ENCODE data around the gene RGPD8. TPM values are rescaled to one million over a fixed set of nuclear protein-coding genes. Genes with fewer than 3 reads are reported as not detected.
"Not testable (repeated sequence)": the region's sequence is repeated elsewhere in the genome, so short reads cannot be mapped to it uniquely, and the experiment has no call there.

RGPD8 gene
- polyA plus RNA-seq (ENCODE audit: insufficient read length) = 4.7 TPM
- long read RNA-seq, donor 1 = 0 reads
- long read RNA-seq, donor 2 = 0 reads
- long read RNA-seq, donor 3 = 0 reads
- long read RNA-seq, donor 4 = 0 reads
- long read RNA-seq, donor 5 = 0 reads
- long read RNA-seq, donor 6 = 0 reads
- long read RNA-seq, donor 7 = 0 reads
- long read RNA-seq, donor 8 = 0 reads

- peak; percentile 90 for DNase-seq
These were observed at the start of gene RGPD8 for GRCh38 chr2:112433480-112433879. RGPD8 (minus strand) TSS chr2:112433645; CDS start chr2:112433453, 192 bp downstream.

- DNase-seq = peak; percentile 42
These were observed 49.6 kb upstream of the RGPD8 start for GRCh38 chr2:112483042-112483473.

GRCh38 chr2:112482309-112483041 is 49.0 kb upstream of the RGPD8 start:
- peak; percentile 17 for DNase-seq

DNA sequence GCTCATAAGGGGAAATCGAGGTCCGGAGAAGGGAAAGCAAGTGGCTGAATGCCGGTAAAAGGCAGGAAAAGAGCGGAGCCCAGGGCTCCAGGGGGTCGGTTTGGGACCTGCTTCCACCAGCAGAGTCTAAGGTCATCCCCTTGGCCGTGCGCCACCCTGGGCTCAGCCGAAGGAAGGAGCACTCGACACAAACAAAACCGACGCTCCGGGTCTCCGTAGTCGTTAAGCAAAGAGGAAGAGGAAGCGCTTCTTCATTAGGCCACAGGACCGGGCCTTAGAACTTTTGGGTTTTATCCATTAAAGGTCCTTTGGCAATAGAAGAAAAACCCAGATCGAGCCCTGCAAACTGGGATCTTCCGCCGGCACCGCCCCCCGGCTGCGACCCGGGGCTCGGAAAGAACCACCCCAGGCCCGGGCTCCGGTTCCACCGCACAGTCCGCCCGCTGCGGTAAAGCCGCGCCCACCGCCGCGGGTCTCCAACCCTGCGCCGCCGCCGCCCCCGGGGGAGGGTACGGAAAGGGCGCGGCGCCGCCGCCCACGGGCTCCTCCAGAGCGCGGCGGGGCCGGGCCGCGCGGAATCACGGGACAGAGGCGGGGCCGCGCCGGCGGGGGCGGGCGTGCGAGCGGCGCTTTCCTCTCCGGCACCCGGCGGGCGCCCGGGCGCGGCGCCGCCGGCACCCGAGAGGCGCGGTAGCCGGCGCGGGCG is 48.2 kb upstream of the RGPD8 start, which contains the start of gene TTL:
TTL (plus strand) TSS at position 629 of the 706 bp plus-strand sequence. CDS start 189 bp downstream, outside the sequence.
- peak; percentile 80 for DNase-seq

GRCh38 chr2:112481050-112481527 is 47.6 kb upstream of the RGPD8 start:
- peak; percentile 78 for DNase-seq

- DNase-seq = peak; percentile 20
These were observed 47.1 kb upstream of the RGPD8 start for GRCh38 chr2:112480530-112481049.

DNA sequence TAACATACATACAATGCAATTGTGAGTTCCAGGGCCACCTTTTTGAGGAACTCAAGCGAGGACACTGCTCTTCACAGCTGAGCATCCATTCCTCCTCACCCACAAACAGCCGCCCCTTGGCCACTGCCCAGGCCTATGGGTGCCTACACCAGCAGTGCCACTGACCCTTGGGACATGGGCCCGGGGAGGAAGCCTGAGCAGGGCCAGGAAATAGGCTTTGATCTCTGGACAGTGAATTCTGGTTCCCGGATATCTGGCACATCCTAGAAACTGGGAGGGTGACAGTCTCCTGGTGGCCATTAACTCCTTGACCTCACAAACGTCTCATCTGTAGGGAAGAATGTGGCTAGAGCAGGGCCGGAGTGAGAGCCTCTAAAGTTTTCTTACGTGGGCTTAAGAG is 43.0 kb upstream of the RGPD8 start:
- DNase-seq = no peak

GRCh38 chr2:112474844-112475486 is 41.5 kb upstream of the RGPD8 start:
- DNase-seq = no peak

DNA sequence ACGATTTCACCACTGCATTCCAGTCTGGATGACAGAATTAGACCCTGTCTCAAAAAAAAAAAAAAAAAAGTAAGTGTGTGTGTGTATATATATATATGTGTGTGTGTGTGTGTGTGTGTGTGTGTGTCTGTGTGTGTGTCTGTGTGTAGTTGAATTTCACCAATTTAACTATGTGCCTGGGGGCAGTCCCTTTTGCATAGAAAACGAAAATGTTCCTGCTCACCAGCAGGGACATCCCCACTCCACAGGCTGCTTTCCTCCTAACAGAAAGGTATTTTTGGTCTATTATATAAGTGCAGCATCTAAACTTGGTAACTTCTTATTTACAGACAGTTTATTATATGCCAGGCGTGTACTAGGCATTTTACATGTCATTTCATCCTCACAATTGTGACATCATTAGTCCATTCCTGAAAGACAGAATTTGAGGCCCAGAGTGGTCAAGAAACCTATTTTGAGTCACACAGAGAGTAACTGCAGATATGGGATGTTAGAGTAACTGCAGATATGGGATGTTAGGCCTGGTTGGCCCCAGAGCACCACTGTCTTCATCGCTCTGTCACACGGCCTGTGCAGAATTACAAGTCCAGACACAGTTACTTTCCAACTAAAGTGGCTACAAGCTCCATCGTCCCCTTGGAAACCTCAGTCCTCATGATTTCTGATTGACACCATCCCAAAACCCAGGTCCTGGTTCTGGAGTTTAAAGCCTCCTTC is 39.3 kb upstream of the RGPD8 start:
- no peak for DNase-seq

DNA sequence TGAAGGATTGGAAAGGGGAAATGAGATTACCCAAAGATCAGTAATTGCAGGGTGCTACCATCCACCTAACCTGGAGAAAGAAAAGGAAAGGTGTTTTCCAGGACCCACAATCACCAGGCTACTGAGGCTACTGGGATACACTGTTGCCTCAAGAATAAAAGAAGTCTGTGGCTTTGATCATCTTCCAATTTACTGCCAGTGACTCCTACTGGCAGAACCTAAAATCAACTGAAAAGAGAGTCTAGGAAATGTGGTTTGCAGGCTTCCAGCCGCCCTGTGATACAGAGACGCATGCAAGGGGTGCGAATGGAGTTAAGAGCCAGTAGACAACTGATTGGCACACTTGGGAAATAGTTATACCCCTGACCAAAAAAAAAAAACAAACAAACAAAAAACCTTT is 31.9 kb upstream of the RGPD8 start:
- DNase-seq = no peak

DNA sequence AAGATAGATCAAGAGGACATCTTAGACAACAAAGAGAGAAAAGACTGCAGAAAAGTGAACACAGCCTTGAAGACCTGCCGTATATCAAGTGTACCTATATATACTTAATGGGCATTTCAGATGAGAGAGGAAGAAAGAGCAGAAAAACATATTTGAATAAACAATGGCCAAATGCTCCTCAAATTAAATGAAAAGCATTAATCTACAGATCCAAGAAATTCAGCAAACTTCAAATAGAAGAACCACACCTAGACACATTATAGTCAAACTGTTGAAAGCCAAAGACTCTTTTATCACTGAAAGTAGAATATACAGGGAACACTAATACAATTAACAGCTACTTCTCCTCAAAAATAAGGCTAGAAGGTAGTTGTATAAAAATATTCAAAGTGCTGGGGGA is 29.8 kb upstream of the RGPD8 start:
- no peak for DNase-seq

DNA sequence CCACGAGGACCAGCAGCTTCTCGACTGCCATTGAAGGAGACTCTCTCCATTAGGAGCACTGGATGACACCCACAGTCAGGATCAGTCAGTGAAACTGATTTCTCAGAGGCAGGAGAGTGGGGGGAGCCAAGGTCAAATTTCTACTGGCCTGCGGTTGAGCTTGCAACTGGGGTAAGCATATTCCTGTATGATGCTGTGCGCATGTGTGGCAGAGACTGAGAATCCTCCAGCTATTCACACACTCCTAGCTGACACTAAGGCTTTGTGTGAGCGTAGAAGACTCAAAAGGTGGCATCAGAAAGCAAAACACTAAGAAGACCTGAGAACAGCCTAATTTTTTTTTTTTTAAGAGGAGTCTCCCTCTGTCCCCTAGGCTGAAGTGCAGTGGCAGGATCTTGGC is 28.7 kb upstream of the RGPD8 start:
- no peak for DNase-seq

GRCh38 chr2:112459372-112459771 is 25.9 kb upstream of the RGPD8 start:
- no peak for DNase-seq

- DNase-seq = no peak
These were observed 21.1 kb upstream of the RGPD8 start for GRCh38 chr2:112454586-112454985.

DNA sequence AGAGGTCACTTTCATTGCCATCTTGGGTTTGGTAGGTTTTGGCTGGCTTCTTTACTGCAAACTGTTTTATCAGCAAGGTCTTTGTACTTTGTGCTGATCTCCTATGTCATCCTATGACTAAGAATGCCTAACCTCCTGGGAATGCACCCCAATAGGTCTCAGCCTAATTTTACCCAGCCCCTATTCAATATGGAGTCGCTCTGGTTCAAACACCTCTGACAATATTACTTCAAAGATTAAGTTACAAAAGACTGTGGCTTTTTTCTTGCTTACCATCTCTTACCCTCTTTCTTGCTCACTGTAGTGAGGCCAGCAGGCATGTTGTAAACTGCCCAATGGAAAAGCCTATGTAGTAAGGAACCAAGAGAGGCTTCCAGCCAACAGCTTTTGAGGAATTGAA is 17.9 kb upstream of the RGPD8 start:
- no peak for DNase-seq

DNA sequence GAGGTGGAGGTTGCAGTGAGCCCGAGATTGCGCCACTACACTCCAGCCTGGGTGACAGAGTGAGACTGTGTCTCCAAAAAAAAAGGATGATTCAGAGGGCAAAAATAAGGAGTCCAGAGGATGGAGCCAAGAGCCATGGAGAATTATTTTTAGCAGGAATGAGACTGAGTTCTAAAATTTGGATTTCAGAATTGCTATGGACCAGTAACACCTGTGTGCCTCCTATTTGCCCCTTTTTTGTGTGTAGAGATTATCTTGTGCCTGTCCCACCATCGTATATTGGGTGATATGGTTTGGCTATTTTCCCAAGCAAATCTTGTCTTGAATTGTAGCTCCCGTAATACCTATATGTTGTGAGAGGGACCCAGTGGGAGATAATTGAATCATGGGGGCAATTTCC is 16.4 kb upstream of the RGPD8 start:
- no peak for DNase-seq

- DNase-seq = not testable (repeated sequence)
These were observed 10.8 kb upstream of the RGPD8 start for GRCh38 chr2:112444256-112444655.

DNA sequence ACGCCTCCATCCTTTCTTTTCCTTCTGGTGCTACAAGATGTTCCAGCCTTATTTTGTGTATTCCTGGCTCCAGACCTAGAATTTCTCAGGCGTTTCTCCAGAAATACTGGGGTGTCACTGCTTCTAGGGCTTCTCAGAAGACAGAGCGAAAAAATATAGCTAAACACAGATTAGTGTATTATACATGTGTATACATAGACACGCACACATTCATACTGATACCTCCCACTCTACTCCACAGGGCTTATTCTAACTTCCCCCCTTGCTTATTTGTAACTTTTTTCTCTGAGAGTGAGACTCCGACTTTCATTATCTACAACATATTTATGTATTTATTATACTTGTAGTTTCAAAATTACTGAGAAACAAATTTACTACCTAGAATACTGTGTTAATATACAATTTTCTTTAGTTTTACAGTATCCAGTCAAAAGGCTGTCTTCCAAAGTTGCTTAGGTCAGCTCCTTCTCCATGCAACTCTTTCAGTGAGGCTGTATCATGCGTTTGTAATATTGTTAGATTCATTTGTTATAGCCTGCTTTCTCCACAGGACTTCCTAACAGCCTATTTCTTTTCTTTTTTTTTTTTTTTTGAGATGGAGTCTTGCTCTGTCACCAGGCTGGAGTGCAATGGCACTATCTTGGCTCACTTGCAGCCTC is 5.3 kb upstream of the RGPD8 start:
- DNase-seq = not testable (repeated sequence)

DNA sequence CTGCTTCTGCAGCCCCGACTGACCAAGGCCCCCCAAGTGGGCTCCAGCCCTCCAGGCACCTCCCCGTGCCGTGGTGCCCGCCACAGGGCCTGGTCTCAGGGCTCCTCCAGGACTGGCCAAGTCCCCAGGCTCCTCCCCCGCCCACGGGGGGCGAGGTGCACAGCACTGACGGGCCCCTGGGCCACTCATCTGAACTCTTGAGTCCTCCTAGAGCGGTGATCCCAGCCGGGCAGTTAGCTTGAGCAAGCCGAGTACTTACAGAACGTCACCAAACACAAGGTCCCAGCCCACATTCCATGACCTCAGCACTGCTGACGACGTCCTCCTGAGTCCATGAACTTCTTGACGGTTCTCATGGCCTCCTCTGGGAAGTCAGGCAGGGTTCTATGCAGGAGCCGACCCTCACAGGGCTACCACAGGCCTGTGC is 4.0 kb upstream of the RGPD8 start:
- DNase-seq = not testable (repeated sequence)

DNA sequence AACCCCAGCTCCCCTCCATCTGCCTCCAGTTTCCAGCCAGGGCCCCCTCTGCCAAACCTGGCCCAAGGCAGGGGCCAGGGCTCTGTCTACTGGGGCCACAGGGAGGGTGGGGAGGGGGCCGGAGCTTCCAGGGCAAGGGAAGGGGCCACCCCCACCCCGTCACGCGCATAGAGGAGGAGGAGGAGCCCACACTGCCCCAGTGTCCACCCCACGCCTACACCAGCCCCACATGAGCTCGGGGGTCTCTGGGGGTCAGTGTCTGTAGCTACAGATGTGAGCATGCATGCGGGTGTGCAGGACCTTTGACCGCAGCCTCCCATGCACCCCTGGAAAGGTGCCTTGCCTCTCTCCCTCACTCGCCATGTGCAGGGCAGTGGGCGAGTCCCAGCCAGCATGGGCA is 3.5 kb upstream of the RGPD8 start:
- not testable (repeated sequence) for DNase-seq
